OCI-LY1 (cell line): Measurements from ENCODE around the gene C1QTNF1.

Experiments used
- H2AFZ ChIP-seq: fragments of 200-600 bp; sonication (generic), shearing (Covaris generic); 2 replicates; pipeline ENCODE4 v1.6.0; 2014; ENCODE audit warnings: antibody characterized with exemption, mild to moderate bottlenecking, low read length
- H3F3A ChIP-seq: fragments of 200-600 bp; sonication (generic), shearing (Covaris generic); 2 replicates; pipeline ENCODE4 v1.6.0; 2014; ENCODE audit warnings: mild to moderate bottlenecking, antibody characterized with exemption, low read length, moderate library complexity; ENCODE audit not compliant: insufficient read depth
- H3K27ac ChIP-seq: fragments of 200-600 bp; sonication (generic); 2 replicates; pipeline ENCODE4 v1.5.1; 2014; ENCODE audit warnings: low read length, mixed run types, mild to moderate bottlenecking, low read depth; ENCODE audit not compliant: poor library complexity, severe bottlenecking
- H3K27me3 ChIP-seq: fragments of 200-600 bp; sonication (generic); 2 replicates; pipeline ENCODE4 v1.6.0; 2014; ENCODE audit warnings: antibody characterized with exemption, mild to moderate bottlenecking, low read length, moderate library complexity; ENCODE audit not compliant: insufficient read depth
- H3K36me3 ChIP-seq: fragments of 200-600 bp; sonication (generic); 2 replicates; pipeline ENCODE4 v1.6.1; 2014; ENCODE audit warnings: mild to moderate bottlenecking, antibody characterized with exemption, low read length, moderate library complexity, mixed read lengths; ENCODE audit not compliant: insufficient read depth
- H3K4me1 ChIP-seq: fragments of 200-600 bp; sonication (generic); 2 replicates; pipeline ENCODE4 v1.5.1; 2014; ENCODE audit warnings: mild to moderate bottlenecking, low read length, moderate library complexity; ENCODE audit not compliant: insufficient read depth, severe bottlenecking
- H3K4me2 ChIP-seq: fragments of 200-600 bp; sonication (generic), shearing (Covaris generic); 2 replicates; pipeline ENCODE4 v1.6.1; 2014; ENCODE audit warnings: low read length
- H3K4me3 ChIP-seq: fragments of 200-600 bp; sonication (generic); 2 replicates; pipeline ENCODE4 v1.5.1; 2014; ENCODE audit warnings: low read length, low read depth, mild to moderate bottlenecking, mixed read lengths; ENCODE audit not compliant: poor library complexity, severe bottlenecking
- H3K79me2 ChIP-seq: fragments of 200-600 bp; shearing (Covaris generic); 2 replicates; pipeline ENCODE4 v1.6.1; 2016; ENCODE audit warnings: mixed run types, low read length, mixed read lengths; ENCODE audit not compliant: insufficient read depth
- H3K9ac ChIP-seq: fragments of 200-600 bp; sonication (generic), shearing (Covaris generic); 2 replicates; pipeline ENCODE4 v1.6.1; 2014; ENCODE audit warnings: mild to moderate bottlenecking, low read length, mixed read lengths
- H3K9me2 ChIP-seq: fragments of 200-600 bp; sonication (generic), shearing (Covaris generic); 2 replicates; pipeline ENCODE4 v1.6.1; 2014; ENCODE audit warnings: low read depth, mild to moderate bottlenecking, low read length, mixed read lengths
- H3K9me3 ChIP-seq: fragments of 200-600 bp; shearing (Covaris generic); 2 replicates; pipeline ENCODE4 v1.6.1; 2014; ENCODE audit warnings: low read length, mixed read lengths
- H4K20me1 ChIP-seq: fragments of 200-600 bp; sonication (generic), shearing (Covaris generic); 2 replicates; pipeline ENCODE4 v1.6.0; 2016; ENCODE audit warnings: mild to moderate bottlenecking, low read length; ENCODE audit not compliant: insufficient read depth
- CTCF ChIP-seq: fragments of 200-600 bp; sonication (generic), shearing (Covaris generic); IDR thresholded peaks from 2 replicates; pipeline ENCODE4 v1.5.1; 2017; ENCODE audit warnings: mild to moderate bottlenecking, antibody characterized with exemption, low read length, moderate library complexity, mixed read lengths
- EZH2 ChIP-seq: fragments of 200-600 bp; sonication (generic), shearing (Covaris generic); IDR thresholded peaks from 2 replicates; pipeline ENCODE4 v1.8.0; 2017; ENCODE audit warnings: borderline replicate concordance, mixed run types, mild to moderate bottlenecking, antibody characterized with exemption, low read length, moderate library complexity, mixed read lengths

Gene C1QTNF1

GRCh38 chr17:79036596-79036995 lies 12.6 kb downstream of the C1QTNF1 start:
- Histone ChIP-seq H2AFZ (no peak overlapping the region), H3K27ac (no peak overlapping the region), H3K9ac (no peak overlapping the region), H3K9me3 (no peaks in the 10 kb centered on the region), H3K27me3 (no peaks in the 10 kb centered on the region), H3K4me2 (no peak overlapping the region), H3K4me3 (no peak overlapping the region), H3K4me1 (no peaks in the 10 kb centered on the region), H3K36me3 (no peaks in the 10 kb centered on the region), H3K9me2 (no peaks in the 10 kb centered on the region), H3K79me2 (no peaks in the 10 kb centered on the region), H3F3A (no peaks in the 10 kb centered on the region), H4K20me1 (no peaks in the 10 kb centered on the region)
- no peak for TF ChIP-seq EZH2
- TF ChIP-seq CTCF = no peak

- Histone ChIP-seq H2AFZ (no peak overlapping the region), H3K9ac (no peak overlapping the region), H3K9me2 (no peaks in the 10 kb centered on the region), H3K4me3 (no peak overlapping the region), H3K27me3 (no peaks in the 10 kb centered on the region), H3K79me2 (no peaks in the 10 kb centered on the region), H3F3A (no peaks in the 10 kb centered on the region), H3K36me3 (no peaks in the 10 kb centered on the region), H3K27ac (no peak overlapping the region), H3K9me3 (no peaks in the 10 kb centered on the region), H4K20me1 (no peaks in the 10 kb centered on the region), H3K4me1 (no peaks in the 10 kb centered on the region), H3K4me2 (no peak overlapping the region)
- TF ChIP-seq EZH2 (no peak), CTCF (no peak)
These were observed 14.7 kb downstream of the C1QTNF1 start for GRCh38 chr17:79038545-79039135.

GRCh38 chr17:79039171-79039570 lies 15.2 kb downstream of the C1QTNF1 start:
- no peaks in the 10 kb centered on the region for H3K27me3 ChIP-seq
- H3K27ac ChIP-seq = no peak overlapping the region
- H3K4me1 ChIP-seq = no peaks in the 10 kb centered on the region
- no peaks in the 10 kb centered on the region for H3K79me2 ChIP-seq
- H2AFZ ChIP-seq = no peak overlapping the region
- H3K4me3 ChIP-seq = no peak overlapping the region
- H3K9me2 ChIP-seq = no peaks in the 10 kb centered on the region
- H3K9ac ChIP-seq = no peak overlapping the region
- no peak overlapping the region for H3K4me2 ChIP-seq
- TF ChIP-seq EZH2 = no peak
- TF ChIP-seq CTCF = no peak
- no peaks in the 10 kb centered on the region for H3K9me3 ChIP-seq
- H3F3A ChIP-seq = no peaks in the 10 kb centered on the region
- no peaks in the 10 kb centered on the region for H4K20me1 ChIP-seq
- no peaks in the 10 kb centered on the region for H3K36me3 ChIP-seq
